Measurements from ENCODE around the gene SH3GL3.
A peak's percentile ranks its signal among the peaks of the same experiment; 100 is the strongest.

Gene SH3GL3

DNA sequence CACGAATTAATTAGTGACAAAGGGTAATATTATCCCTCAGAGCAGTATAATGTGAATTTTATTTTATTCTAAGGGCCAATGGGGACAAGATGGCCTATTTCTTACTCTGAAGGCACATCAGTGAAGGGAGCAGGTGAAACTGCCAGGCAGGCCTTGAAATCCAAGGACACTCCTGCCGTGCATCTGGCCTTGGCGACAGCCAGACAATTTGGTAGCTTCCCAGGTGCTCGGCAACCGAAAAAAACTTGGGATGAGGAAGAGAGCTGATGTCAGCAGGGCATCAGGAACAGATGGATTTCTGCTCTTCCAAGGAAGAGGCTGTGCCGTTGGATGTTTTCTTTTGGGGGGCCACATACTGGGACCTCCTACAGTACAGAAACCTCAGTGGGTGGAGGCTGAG lies 123.6 kb downstream of the SH3GL3 start:
- no peak for DNase-seq

DNA sequence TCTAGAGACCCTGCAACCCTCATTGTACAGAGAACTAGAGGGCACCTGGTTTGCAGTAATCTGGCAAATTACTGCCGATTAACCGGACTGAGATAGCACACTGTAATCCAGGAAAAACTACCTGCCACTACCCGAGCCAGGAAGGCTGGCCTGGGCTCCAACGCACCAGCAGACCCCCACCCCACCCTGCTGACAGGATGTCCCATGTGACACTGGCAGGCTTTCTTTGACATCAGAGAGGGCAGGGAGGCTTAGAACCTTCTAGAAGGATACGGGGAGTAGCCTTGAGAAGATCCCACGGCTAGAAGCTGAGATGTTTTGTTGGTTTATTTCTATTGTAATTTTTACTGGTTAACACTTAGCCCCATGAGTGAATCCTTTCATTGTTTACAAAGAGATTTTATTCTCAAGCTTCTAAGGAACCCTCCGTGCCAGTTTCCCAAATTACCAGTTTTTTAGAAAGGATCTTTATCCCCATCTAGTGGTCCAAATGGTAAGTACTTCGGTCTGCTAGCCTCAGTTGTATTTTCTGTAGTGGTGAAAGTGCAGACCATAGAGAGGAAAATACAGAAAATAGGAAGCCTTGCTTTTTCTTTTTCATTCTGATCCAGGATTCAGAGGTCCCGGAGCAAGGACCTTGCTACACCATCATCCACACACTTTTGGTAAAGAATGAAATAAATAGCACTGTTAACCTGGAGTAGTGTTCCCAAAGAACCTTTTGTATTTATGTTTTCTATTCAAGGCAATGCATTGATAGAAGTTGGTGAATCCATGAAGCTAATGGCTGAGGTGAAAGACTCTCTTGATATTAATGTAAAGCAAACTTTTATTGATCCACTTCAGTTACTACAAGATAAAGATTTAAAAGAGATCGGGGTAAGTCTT lies 124.9 kb downstream of the SH3GL3 start:
- DNase-seq = peak; percentile 0

DNA sequence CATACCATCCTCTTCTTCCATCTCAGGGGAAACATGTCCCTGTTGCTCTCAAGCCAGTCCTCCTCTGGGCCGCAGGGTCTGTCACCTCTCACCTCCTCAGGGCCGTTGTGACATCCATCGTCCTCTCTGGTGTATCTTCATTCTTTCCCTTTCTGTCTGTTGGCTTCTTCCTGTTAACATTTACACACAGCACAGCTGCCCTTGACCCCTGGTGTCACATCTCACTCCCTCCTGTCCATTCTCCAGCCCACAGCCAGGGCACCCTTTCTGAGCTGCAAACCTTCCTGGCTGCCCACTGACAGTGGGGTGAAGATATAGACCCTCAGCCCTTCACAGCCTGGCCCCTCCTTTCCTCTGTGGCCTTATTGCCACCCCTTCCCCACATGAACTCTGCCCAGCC lies 127.2 kb downstream of the SH3GL3 start:
- DNase-seq = no peak

DNA sequence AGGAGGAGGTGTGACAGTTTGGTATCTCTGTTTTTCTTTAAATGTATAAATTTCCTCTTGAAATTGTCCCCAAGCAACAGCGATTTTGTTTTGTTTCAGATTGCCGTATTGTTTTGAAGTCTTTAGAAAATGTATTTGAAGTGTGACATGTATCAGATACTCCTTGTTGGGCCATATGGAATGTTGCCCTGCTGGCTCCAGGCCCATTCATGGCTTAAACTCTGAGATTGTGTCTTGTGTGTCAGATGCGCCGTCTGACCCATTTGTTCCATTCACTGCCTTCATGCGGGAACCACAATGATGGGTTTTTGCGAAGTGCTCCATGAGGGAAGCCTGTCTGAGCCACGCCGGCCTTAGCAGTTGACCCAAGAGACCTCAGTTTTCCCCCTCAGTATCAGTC lies 131.6 kb downstream of the SH3GL3 start:
- DNase-seq = no peak

DNA sequence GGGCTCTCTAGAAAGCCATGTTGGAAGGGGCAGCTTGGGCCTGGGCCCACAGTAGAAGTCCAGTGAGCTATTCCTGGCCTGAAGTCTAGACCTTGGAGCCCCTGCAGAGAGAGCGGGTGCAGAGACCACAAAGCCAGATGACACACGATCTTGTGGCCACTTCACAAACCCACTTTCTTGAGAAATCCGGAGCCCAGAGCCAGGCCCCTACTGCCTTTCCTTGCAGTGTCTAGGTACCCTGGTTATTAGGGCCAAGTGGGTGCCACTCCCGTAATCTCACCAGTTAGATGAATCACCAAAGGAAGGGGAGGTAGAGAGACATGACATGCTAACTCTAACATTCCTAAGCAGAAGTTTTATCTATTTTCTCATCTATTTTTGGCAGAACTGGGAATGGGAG lies 134.2 kb downstream of the SH3GL3 start:
- DNase-seq = no peak

DNA sequence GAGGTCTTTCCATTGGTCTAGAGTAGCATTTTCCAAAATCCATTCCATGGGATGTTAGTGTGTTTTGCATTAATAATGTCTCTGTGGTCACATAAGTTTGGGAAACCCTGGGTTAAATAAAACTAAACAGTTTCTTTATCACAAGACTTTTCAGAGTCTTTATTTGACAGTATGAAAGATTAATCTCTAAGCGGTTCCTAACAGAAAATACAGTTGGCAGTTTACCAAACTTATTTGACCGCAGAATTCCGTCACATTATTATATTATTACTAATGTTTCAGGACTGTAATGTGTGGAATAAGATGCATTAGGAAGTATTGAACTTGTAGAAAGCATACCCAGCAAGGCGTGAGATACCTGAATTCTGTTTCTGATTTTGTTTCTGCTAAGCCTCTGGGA lies 135.2 kb downstream of the SH3GL3 start:
- DNase-seq = no peak

DNA sequence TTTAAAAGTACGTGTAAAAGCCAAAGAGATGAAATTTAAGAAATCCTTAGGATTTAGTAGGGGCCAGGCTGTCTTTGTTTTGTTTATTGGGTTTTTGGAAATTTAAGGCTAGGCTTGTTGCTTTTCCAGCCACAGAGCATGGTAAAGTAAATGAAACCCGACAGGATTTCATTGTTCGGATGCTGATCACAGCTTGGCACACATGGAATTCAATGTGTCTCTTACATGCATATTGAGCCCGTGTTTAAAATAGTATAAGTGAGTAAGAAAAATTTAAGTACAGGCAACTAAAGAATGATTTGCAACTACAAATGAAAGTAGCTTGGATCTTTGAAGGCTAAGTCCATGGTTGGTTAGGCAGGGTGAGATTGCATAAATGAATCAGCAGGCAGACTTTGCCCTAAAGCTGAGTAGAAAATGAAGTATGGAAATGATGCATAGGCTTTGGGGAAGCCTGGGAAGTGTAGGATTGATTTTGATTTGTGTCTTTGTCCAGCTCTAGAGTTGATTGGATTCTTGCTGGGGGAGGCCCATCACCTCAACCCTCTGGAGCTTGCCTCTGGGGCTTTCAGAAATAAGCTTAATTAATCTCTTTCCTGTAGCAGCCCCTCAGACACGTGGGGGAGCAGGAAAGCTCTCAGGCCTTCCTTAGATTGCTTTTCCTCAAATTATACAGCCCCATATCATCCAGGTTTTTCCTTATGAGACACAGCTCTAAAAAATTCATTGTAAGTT lies 138.6 kb downstream of the SH3GL3 start:
- DNase-seq = no peak

DNA sequence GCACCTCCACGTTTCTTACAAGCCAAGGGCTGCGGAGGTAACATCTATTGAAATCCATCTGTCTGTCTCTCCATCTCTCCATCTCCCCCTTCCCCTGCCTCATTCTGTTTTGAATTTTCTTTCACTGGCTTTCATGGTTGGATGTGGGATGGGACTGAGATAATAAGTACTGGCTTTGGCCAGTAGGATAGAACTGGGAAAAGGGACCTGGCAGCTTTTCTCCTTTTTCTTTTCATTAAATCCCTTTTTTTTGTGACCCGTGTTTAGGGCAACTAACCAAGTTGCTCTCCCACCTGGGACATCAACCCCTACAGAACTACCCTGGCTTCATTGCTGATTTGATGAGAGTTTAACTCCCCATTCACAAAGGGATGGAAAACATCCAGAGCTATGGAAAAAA lies 139.9 kb downstream of the SH3GL3 start:
- DNase-seq = no peak

DNA sequence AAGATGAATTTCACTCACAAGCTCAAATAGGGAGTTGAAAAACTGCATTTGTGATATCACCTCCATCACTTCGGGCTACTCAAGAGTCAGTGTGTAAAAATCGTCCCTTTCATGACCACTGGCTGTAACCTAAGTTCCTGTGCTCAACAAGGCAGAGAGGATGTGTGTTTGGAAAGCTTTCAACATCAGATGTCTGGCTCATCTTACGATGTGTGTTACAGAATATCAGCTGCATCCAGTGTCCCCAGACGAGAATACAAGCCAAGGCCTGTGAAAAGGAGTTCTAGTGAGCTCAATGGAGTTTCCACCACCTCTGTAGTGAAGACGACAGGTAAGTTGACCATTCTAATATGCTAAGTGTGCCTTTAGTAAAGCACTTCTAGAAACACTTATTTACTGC lies 141.3 kb downstream of the SH3GL3 start:
- no peak for DNase-seq

DNA sequence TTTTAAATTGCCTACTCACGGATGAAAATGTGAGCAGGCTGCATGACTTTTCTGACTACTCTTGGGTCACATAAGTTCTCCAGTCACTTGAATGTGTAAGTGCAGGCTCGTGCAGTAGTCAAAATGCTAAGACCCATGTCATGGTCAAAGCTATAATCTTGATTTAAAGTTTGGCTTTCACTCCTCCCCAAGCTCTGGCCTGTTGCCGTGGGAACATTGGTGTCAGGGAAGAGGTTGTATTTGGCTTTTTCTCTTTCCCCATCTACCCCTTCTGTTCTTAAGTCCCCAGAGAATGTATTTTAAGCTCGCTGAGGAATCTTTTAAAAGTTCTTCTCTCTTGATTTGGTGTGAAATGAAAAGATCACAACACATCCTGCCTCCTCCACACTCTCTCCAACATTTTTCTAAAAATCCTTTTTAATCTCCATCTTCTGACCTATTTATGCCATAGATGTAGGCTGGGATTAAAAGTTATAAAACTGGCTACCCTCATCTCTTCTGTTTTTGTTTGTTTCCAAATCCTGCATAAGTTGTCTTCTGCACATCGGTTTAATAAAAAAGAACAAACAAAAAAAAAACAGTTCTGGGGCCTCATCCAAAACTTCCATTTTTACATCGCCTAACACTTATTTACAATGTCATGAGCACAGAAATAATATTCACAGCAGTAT lies 145.4 kb downstream of the SH3GL3 start:
- no peak for DNase-seq

DNA sequence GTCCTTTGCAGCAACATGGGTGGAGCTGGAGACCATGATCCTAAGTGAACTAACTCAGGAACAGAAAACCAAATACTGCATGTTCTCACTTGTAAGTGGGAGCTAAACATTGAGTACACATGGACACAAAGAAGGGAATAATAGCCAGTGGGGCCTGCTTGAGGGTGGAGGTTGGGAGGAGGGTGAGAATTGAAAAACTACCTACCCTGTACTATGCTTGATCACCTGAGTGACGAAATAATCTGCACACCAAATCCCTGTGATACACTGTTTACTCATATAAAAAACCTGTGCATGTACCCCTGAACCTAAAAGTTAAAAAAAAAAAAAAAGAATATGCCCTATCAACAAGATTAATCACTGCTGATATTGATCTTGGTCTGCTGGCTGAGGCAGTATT lies 148.1 kb downstream of the SH3GL3 start:
- DNase-seq = no peak

DNA sequence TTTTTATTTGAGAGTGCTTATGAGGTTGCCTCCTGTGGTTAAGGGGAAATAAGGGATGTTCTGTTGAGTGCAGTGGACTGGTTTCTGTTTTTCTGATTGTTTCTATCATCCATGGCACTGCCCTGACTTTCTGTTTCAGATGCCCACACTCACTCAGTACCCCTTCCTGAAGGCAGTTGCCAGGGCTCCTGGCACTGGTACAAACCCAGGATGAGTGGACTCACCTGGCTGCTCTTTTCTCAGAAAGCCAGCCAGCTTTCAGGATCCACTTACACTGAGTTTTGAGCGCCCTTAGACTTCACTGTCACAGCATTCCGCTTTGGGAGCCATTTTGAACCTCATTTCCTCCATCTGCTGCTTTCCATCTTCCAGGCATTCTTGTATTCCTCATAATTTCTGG lies 150.9 kb downstream of the SH3GL3 start:
- no peak for DNase-seq

DNA sequence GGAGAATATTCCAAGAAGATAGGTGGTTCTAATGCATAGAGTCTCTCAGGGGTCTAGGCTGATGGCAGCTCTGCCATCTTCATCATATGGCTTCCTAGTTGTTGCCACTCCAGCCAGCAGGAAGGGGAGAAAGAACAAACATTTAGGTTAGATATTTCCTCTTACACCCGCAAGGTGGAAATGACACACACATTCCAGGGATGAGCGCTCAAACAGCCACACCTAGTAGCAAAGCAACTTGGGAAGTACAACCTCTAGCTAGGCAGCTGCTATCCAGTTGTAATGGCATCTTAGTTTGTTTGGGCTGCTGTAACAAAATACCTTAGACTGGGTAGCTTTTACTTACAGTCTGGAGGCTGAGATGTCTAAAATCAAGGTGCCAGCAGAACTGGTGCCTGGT lies 154.9 kb downstream of the SH3GL3 start:
- no peak for DNase-seq

DNA sequence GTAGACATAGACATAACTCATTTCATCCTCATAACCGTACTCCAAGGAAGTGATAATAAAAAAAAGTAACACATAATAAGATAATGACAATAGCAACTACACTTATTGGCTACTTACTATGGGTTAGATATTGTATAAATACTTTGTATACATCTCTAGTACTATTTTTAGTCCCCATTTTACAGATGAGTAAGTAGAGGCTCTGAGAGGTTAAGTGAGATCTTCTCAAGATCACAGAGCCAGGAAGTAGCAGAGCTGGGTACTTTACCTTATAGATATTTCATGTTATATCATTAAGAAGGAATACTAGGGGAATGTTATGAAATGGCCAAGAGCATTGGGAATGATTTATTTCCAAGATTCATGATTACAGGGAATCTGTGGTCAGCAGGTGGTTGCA lies 157.4 kb downstream of the SH3GL3 start:
- DNase-seq = no peak

DNA sequence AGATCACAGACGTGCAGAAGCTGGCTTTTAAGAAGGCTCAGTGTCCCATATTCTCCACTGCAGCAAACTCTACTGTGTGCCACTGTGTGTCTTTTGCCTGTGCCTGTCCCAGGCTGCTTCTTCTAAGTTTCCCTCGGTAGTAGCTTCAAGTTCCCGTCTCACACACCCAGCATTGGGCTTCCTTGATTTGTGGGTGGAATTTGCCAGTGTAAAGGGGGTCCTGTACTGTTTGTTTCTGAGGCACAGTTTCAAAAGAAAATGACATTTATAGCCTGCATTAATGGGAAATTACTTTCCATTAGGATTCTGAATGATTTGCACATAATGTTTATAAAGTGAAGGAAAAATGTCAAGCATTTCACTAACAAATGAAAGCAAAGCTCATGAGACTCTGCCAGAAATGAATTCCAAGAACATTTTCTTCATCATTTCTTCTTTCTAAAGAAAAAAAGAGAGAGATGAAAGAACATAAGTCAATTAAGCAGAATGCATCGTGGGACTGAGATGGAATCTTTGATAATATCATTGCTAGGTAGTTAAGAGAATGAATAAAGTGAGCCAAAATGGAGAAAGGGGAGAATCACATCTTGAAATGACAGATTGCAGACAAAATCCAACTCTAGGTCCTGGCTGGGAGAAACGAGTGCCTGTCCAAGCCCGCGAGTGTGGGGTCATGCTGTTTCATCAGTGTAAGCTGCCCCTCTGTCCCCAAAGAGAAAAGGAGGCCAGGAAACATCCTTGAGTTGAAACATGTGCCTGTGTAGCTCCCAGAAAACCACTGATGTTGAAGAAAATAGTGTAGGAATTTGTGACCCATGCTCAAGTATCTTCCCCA lies 158.2 kb downstream of the SH3GL3 start:
- no peak for DNase-seq

DNA sequence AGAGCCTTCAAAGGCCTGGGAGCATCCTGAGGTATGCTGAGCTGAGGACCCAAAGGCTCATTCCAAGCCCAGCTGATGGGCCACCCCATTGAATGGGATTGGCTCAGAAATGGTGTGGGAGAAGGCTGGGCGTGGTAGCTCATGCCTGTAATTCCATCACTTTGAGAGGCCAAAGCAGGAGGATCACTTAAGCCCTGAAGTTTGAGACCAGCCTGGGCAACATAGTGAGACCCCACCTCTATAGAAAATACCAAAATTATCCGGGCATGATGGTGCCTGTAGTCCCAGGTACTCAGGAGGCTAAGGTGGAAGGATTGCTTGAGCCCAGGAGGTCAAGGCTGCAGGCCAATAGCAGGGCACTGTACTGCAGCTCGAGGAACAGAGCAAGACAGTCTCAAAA lies 163.0 kb downstream of the SH3GL3 start:
- no peak for DNase-seq

DNA sequence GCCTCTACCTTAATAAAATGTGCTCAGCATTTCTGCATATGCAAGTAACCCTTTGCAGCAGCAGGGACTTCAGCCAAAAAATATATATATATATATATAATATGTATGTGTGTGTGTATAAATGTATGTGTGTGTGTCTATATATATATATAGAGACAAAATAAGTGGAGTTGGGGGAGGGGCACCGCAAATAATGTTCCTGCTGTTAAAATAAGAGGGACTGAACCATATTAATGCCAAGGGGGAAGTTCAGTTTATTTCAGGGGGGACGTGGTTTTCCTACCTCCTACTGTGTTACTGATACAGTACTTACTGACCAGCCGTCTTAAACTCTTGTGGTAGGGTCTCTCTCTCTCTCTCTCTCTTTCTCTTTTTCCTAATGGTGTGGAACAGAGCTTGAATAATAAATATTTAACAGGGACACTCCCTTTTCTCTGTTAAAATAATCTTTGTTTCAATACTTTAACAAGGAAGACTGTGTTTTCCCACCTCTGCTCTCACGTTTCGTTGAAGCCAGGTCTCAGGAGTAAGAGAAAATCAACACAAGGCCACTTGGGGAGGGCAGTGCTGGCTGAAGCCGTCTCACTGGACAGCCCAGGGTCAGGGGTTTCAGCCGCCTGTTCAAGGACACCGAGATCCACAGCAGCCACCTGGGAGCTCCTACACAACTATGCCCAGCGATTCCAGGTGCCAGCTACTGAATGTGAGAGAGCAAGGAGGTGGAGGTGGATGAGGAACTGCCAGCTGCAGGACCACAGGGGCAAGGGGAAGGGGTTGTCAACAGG lies 164.0 kb downstream of the SH3GL3 start:
- no peak for DNase-seq

DNA sequence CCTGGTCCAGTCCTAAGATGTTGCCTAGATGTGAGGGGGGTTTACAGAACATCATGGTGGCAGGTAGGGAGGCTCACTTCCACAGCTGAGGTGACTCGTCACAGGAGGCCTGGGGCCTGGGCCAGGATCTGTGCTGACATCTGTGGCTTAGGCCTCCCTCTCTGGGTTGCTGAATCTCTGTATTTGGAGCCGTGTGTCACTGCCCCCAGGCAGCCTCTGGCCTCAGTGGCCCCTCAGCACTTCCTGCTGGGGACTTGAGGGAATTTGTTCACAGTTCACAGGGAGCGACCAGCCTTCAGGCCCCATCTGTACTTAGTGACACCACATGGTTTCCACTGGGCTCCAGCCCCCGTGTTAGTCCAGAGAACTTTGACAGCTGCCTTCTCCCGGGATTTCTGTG lies 165.1 kb downstream of the SH3GL3 start:
- DNase-seq = no peak

DNA sequence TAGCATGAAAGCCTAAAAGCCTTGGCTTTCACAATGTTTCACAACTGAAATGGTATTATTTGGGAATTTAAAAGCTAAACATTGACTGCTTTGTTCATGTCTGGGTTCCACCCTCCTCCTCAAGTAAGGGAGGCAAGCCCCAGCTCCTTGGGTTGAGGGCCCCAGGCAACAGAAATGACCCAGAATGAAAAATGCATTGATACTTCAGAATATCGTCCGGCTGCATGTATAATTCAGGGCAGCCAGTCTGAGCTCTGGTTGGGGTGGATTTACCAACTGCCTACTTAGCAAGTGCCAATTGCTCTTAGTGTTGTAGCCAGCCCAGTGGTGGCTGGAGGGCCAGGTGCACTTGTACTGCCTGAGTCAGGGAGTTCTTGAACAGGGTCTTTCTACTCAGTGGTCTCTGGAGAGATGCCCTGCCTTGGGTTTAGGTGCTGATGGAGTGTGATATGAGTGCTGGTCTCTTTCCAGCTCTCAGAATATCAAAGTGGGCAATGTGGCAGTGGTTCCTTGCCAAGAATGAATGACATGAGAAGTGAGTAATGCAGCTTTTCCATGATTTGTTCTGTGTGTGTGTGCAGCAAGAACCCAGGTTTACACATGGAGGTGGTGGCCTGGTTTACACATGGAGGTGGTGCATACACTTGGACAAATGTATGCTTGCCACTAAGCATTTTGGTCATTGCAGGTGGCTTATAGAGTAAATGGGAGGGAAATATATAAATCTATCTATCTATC lies 165.9 kb downstream of the SH3GL3 start:
- no peak for DNase-seq

DNA sequence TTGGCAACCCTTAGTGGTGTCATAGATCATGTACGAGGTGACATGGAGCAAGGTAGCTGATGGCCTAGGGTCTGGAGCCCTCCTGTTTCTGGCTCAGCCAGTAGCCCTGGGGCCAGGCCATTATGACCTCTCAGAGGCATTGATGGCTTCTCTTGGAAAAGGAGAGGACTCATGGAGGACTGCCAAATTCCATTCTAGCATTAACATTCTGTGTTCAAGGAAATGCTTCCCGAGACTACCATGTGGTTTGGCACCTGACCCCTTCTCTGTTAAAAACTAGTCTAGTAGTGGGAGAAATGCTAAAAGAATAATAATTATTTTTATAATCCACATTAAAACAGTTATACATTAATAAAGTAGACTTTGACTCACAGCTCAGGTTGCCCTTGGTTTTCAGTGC lies 166.6 kb downstream of the SH3GL3 start:
- no peak for DNase-seq

DNA sequence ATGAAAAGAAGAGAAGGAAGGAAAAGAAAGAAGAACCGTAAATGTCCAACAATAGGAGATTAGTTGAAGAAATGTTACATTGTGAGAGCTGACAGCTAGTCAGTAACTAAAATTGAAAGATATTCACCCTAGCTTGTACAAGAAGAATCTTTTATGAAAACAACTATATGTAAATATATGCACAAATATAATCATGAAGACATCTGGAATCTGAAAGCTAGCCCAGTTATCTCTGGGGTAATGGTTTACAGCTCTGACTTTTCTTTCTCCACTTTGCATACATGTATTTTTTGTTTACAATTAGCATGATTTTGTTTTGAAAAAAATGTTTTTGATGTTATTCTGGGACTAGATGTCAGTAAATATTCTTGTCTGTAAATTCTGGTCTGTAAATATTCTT lies 169.7 kb downstream of the SH3GL3 start:
- no peak for DNase-seq

Data from NCI-H748 treated with DMSO at 0.1 percent for 48 hours (cell line).